Measurements from ENCODE around the gene SLC22A7.

The SLC22A7 gene

GRCh38 chr6:43267619-43268354, 30.3 kb upstream of the SLC22A7 start:
- no peak for DNase-seq (ENCODE audit: low read depth in 2 of 2)

GRCh38 chr6:43268355-43268700, 29.7 kb upstream of the SLC22A7 start:
- no peak for DNase-seq (ENCODE audit: low read depth in 2 of 2)

- DNase-seq (ENCODE audit: low read depth in 2 of 2): no peak
These were observed 29.2 kb upstream of the SLC22A7 start for GRCh38 chr6:43268782-43269272.

- no peak for DNase-seq (ENCODE audit: low read depth in 2 of 2)
These were observed 28.6 kb upstream of the SLC22A7 start for GRCh38 chr6:43269273-43270007.

GRCh38 chr6:43271103-43271815, 26.8 kb upstream of the SLC22A7 start:
- no peak for DNase-seq (ENCODE audit: low read depth in 2 of 2)

- no peak for DNase-seq (ENCODE audit: low read depth in 2 of 2)
These were observed 26.1 kb upstream of the SLC22A7 start for GRCh38 chr6:43271944-43272343.

GRCh38 chr6:43273707-43274106, 24.4 kb upstream of the SLC22A7 start:
- no peak for DNase-seq (ENCODE audit: low read depth in 2 of 2)

- no peak for DNase-seq (ENCODE audit: low read depth in 2 of 2)
These were observed 23.7 kb upstream of the SLC22A7 start for GRCh38 chr6:43274127-43274915.

GRCh38 chr6:43274916-43275597, 23.0 kb upstream of the SLC22A7 start:
- DNase-seq (ENCODE audit: low read depth in 2 of 2): no peak

GRCh38 chr6:43275801-43276576, 22.1 kb upstream of the SLC22A7 start:
- DNase-seq (ENCODE audit: low read depth in 2 of 2): no peak

- no peak for DNase-seq (ENCODE audit: low read depth in 2 of 2)
These were observed 21.3 kb upstream of the SLC22A7 start for GRCh38 chr6:43276577-43277305.

- no peak for DNase-seq (ENCODE audit: low read depth in 2 of 2)
These were observed 20.8 kb upstream of the SLC22A7 start for GRCh38 chr6:43277306-43277642.

- DNase-seq (ENCODE audit: low read depth in 2 of 2): no peak
These were observed 20.2 kb upstream of the SLC22A7 start for GRCh38 chr6:43277643-43278523.

- DNase-seq (ENCODE audit: low read depth in 2 of 2): no peak
These were observed 19.5 kb upstream of the SLC22A7 start for GRCh38 chr6:43278524-43279078.

- DNase-seq (ENCODE audit: low read depth in 2 of 2): no peak
These were observed 17.8 kb upstream of the SLC22A7 start for GRCh38 chr6:43280234-43280633.

GRCh38 chr6:43282060-43282459, 16.0 kb upstream of the SLC22A7 start:
- no peak for DNase-seq (ENCODE audit: low read depth in 2 of 2)

- no peak for DNase-seq (ENCODE audit: low read depth in 2 of 2)
These were observed 15.2 kb upstream of the SLC22A7 start for GRCh38 chr6:43282636-43283513.

- no peak for DNase-seq (ENCODE audit: low read depth in 2 of 2)
These were observed 14.6 kb upstream of the SLC22A7 start for GRCh38 chr6:43283514-43283901.
